ENCODE measurements around the gene DUSP22.

Gene DUSP22

GRCh38 chr6:392441-393390 is 100.4 kb downstream of the DUSP22 start:
- no peak for DNase-seq

- DNase-seq = no peak
Observed at GRCh38 chr6:393391-394221, 101.3 kb downstream of the DUSP22 start.

- DNase-seq = no peak
Observed at GRCh38 chr6:394641-395289, 102.5 kb downstream of the DUSP22 start.

DNA sequence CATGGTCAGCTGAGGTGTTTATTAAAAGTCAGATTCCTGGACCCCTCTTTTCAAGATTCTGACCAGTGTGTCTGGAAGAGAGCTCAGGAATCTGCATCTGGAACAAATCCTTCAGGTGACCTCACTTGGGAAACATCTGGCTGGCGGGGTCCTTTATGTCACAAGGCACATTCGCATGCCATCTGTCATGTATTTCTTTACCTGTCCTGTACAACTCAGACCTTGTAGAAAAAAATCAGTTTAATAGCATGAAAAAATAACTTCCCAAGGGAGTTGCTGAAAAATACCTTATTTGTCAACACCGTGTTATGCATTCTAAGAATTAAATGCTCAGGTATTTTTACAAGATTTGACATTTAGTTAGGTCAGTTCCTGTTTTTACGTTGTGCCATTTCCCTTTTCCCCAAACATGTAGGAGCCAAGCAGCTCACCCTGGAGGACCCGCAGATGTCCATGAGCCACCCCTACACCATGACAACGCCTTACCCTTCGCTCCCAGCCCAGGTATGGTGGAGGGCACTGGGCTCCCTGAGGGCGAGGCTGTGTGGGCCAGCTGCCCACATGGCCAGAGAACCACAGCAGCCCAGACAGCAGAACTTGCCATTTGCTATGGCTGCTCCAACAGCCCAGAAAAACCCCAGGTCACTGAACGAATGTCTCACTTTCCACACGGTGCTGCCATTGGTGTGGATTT is 103.3 kb downstream of the DUSP22 start:
- DNase-seq = no peak

GRCh38 chr6:396126-396520 is 103.8 kb downstream of the DUSP22 start:
- DNase-seq = no peak

DNA sequence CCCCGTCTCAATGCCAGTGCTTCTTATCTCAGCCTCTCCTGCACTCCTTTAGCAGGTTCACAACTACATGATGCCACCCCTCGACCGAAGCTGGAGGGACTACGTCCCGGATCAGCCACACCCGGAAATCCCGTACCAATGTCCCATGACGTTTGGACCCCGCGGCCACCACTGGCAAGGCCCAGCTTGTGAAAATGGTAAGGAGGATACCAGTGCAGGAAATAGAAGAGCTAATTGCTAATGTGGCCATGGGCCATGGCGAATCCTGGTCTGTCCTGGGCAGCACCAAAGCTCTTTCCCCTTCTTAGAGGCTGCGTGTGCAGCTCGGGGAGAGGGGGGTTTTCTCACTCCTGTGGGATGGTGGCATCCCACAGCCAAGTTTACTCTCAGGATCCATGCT is 104.8 kb downstream of the DUSP22 start:
- DNase-seq = no peak

DNA sequence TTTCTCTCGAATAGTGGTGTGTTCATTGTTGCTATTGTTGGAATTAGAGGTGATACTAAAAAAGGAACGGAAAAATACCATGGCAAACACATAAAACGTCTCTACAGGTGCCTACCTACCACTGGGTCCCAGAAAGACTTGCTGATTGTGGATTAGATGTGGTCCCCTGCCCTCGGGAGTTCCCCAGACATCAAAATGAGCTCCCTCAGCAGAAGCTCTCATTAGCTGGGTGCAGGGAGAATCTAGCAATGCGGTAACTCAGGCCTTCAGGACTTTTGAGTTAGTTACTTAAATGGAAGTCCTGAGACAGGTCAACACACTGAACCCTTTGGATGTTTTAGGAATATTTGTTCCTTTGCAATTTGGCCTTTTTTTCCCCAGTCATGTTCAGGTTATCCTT is 105.3 kb downstream of the DUSP22 start:
- no peak for DNase-seq

DNA sequence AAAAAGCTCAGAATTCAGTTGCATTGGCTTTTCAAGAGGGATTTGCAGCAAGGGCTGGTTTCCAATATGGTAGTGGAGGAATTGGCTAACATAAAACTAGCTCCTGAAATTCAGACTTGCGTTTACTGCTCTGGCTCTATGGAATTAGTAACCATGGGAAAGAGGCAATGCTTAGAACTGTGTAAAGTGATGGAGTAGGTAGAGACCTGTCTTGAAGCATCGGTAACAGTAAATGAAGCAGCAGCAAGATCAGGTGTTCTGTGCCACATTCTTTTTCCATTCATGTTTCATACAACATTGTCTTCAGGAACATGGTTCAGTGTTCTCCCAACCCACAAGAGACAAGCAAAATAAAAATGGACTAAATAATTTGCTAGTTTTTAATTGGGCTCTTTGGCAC is 105.8 kb downstream of the DUSP22 start:
- DNase-seq = no peak

DNA sequence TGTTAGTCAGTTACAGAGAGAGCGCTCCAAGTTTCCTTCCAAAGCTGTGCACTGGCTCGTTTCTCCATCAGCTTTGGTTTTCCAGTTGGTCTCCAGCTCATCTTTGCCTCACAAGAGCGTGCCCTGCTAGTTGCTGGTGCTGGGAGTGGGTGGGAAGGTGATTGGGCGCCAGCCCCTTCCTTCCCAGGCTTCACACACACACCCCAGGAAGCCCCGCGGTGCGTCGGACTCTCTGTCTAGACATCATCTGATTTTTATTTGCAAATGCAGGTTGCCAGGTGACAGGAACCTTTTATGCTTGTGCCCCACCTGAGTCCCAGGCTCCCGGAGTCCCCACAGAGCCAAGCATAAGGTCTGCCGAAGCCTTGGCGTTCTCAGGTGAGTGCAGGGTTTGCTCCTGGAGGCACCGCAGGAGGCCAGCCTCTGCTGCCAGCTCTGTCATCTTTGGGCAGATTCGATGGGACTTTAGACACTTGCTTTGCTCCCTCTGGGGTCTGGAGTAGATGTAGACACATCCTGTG is 106.3 kb downstream of the DUSP22 start:
- no peak for DNase-seq

DNA sequence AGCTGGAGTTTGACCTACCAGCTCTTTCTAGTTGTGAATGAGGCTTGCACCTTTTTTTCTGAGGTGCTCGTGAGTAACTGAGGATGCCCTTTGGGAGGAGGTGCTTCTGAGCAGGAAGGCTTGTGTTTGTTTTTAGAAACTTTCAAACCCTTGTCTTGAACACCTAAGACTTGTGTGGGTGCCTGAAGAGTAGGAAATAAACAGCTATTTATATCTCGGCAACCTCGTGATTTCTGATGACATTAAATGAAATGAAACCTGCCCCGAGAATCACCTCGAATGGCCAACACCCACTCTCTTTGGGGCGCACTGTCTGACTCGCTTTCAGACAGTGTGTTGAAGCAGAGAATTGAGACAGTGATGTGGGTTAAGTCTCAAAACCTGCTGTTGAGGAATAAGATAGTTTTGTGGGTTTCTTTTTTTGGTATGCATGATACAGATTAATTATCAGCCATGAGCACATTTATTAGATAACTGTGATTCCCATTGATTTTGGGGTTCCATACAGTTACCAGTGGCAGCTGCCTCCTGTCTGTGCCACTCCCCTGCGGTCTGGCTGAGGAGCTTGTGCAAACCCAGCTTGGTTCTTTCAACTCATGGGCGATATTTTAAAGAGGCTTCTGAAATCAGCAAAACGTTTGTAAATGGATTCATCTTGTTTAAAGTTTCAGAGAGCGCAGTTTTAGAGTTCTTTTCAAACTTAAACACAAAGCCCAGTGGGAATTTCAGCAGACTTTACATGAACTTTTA is 107.7 kb downstream of the DUSP22 start:
- no peak for DNase-seq

GRCh38 chr6:400815-401214 is 108.5 kb downstream of the DUSP22 start:
- DNase-seq = no peak
